Measurements from ENCODE around the gene LMX1A. TPM values are rescaled to one million over a fixed set of nuclear protein-coding genes. Genes with fewer than 3 reads are reported as not detected.
A peak's percentile ranks its signal among the peaks of the same experiment; 100 is the strongest.

Gene LMX1A
- total and polyA plus RNA-seq, 4 experiments from 2014 or later = not detected

GRCh38 chr1:165179306-165179705 is 177.2 kb downstream of the LMX1A start:
- Mint-ChIP-seq H3K4me3 (no peak overlapping the region), H3K4me1 (no peaks in the 10 kb centered on the region), H3K9me3 (peaks cover 5 to 25% (median 11%) of the 10 kb centered on the region in 8 donors), H3K27ac (no peak overlapping the region), H3K27me3 (peaks cover 0 to 1% of the 10 kb centered on the region in 2 donors), H3K36me3 (no peaks in the 10 kb centered on the region)
- intact Hi-C loops (cut with micrococcal nuclease) = no loop called here
- Histone ChIP-seq H3K9me3 (ENCODE audit: control insufficient read depth in 1 of 2, low read length in 2 of 2) (no peaks in the 10 kb centered on the region), H3K27ac (ENCODE audit: low read depth, low read length) (no peak overlapping the region), H3K4me3 (ENCODE audit: low read length in 2 of 2) (no peak overlapping the region), H3K4me1 (ENCODE audit: insufficient read depth, low read length) (no peaks in the 10 kb centered on the region), H3K36me3 (ENCODE audit: insufficient read depth, low read length) (no peaks in the 10 kb centered on the region), H3K27me3 (ENCODE audit: insufficient read depth, low read length) (no peaks in the 10 kb centered on the region)
- POLR2A ChIA-PET (ENCODE audit: partially characterized antibody) = no interaction called here
- CTCF ChIA-PET (ENCODE audit: partially characterized antibody) = interaction anchor here (1.0 kb wide), 1 partner anchor 16 kb away, joined by 3 read pairs; no protein-coding TSS in a partner anchor
- no peak for DNase-seq

GRCh38 chr1:165174491-165174890 is 182.0 kb downstream of the LMX1A start:
- Histone ChIP-seq H3K27ac (ENCODE audit: low read depth, low read length) (no peak overlapping the region), H3K4me3 (ENCODE audit: low read length in 2 of 2) (no peak overlapping the region), H3K9me3 (ENCODE audit: control insufficient read depth in 1 of 2, low read length in 2 of 2) (no peaks in the 10 kb centered on the region), H3K4me1 (ENCODE audit: insufficient read depth, low read length) (no peaks in the 10 kb centered on the region), H3K36me3 (ENCODE audit: insufficient read depth, low read length) (no peaks in the 10 kb centered on the region), H3K27me3 (ENCODE audit: insufficient read depth, low read length) (no peaks in the 10 kb centered on the region)
- H3K9me3 Mint-ChIP-seq = peaks cover 0 to 5% (median 0%) of the 10 kb centered on the region in 8 donors
- peaks cover 4 to 5% of the 10 kb centered on the region in 2 donors for H3K27me3 Mint-ChIP-seq
- ChIA-PET POLR2A (ENCODE audit: partially characterized antibody) (no interaction called here), CTCF (ENCODE audit: partially characterized antibody) (no interaction called here)
- H3K27ac Mint-ChIP-seq = no peak overlapping the region
- no peak for DNase-seq
- no peaks in the 10 kb centered on the region for H3K4me1 Mint-ChIP-seq
- intact Hi-C loops (cut with micrococcal nuclease) = no loop called here
- H3K36me3 Mint-ChIP-seq = no peaks in the 10 kb centered on the region
- H3K4me3 Mint-ChIP-seq = no peak overlapping the region

GRCh38 chr1:165173818-165174217 is 182.7 kb downstream of the LMX1A start:
- intact Hi-C loops (cut with micrococcal nuclease) = no loop called here
- peak overlapping the region in 1 of 7 donors; percentile 70 for H3K27ac Mint-ChIP-seq
- CTCF ChIA-PET (ENCODE audit: partially characterized antibody) = no interaction called here
- H3K4me1 Mint-ChIP-seq = no peaks in the 10 kb centered on the region
- H3K36me3 Mint-ChIP-seq = no peaks in the 10 kb centered on the region
- peaks cover 0 to 5% (median 0%) of the 10 kb centered on the region in 8 donors for H3K9me3 Mint-ChIP-seq
- Histone ChIP-seq H3K27me3 (ENCODE audit: insufficient read depth, low read length) (no peaks in the 10 kb centered on the region), H3K4me3 (ENCODE audit: low read length in 2 of 2) (no peak overlapping the region), H3K4me1 (ENCODE audit: insufficient read depth, low read length) (no peaks in the 10 kb centered on the region), H3K9me3 (ENCODE audit: control insufficient read depth in 1 of 2, low read length in 2 of 2) (no peaks in the 10 kb centered on the region), H3K36me3 (ENCODE audit: insufficient read depth, low read length) (no peaks in the 10 kb centered on the region), H3K27ac (ENCODE audit: low read depth, low read length) (no peak overlapping the region)
- POLR2A ChIA-PET (ENCODE audit: partially characterized antibody) = no interaction called here
- DNase-seq = no peak
- H3K27me3 Mint-ChIP-seq = peaks cover 4 to 5% of the 10 kb centered on the region in 2 donors
- H3K4me3 Mint-ChIP-seq = no peak overlapping the region

- DNase-seq = no peak
- intact Hi-C loops (cut with micrococcal nuclease) = no loop called here
- ChIA-PET CTCF (ENCODE audit: partially characterized antibody) (interaction anchor here (1.1 kb wide), 1 partner anchor 14 kb away, joined by 3 read pairs; no protein-coding TSS in a partner anchor), POLR2A (ENCODE audit: partially characterized antibody) (no interaction called here)
- Histone ChIP-seq H3K4me1 (ENCODE audit: insufficient read depth, low read length) (no peaks in the 10 kb centered on the region), H3K4me3 (ENCODE audit: low read length in 2 of 2) (no peak overlapping the region), H3K36me3 (ENCODE audit: insufficient read depth, low read length) (no peaks in the 10 kb centered on the region), H3K27me3 (ENCODE audit: insufficient read depth, low read length) (no peaks in the 10 kb centered on the region), H3K27ac (ENCODE audit: low read depth, low read length) (no peak overlapping the region), H3K9me3 (ENCODE audit: control insufficient read depth in 1 of 2, low read length in 2 of 2) (no peaks in the 10 kb centered on the region)
- H3K36me3 Mint-ChIP-seq = no peaks in the 10 kb centered on the region
- no peaks in the 10 kb centered on the region for H3K4me1 Mint-ChIP-seq
- H3K4me3 Mint-ChIP-seq = no peak overlapping the region
- peak overlapping the region in 1 of 7 donors; percentile 70 for H3K27ac Mint-ChIP-seq
- H3K27me3 Mint-ChIP-seq = peaks cover 4 to 7% of the 10 kb centered on the region in 2 donors
- H3K9me3 Mint-ChIP-seq = peaks cover 0 to 6% (median 1%) of the 10 kb centered on the region in 8 donors
Observed at GRCh38 chr1:165173409-165173808, 183.1 kb downstream of the LMX1A start.

- H3K4me3 ChIP-seq (ENCODE audit: low read length in 2 of 2) = no peak overlapping the region
Observed at GRCh38 chr1:165172666-165173065, 183.8 kb downstream of the LMX1A start.

GRCh38 chr1:165169729-165170128 is 186.8 kb downstream of the LMX1A start:
- H3K27ac Mint-ChIP-seq = no peak overlapping the region
- no peaks in the 10 kb centered on the region for H3K36me3 ChIP-seq (ENCODE audit: insufficient read depth, low read length)
- ChIA-PET CTCF (ENCODE audit: partially characterized antibody) (no interaction called here), POLR2A (ENCODE audit: partially characterized antibody) (no interaction called here)
- no peak for DNase-seq
- no peak overlapping the region for H3K27ac ChIP-seq (ENCODE audit: low read depth, low read length)
- peaks cover 0 to 6% (median 0%) of the 10 kb centered on the region in 8 donors for H3K9me3 Mint-ChIP-seq
- H3K4me1 Mint-ChIP-seq = no peaks in the 10 kb centered on the region
- no peak overlapping the region for H3K4me3 Mint-ChIP-seq
- H3K27me3 Mint-ChIP-seq = peaks cover 4 to 9% of the 10 kb centered on the region in 2 donors
- no peak overlapping the region for H3K4me3 ChIP-seq (ENCODE audit: low read length in 2 of 2)
- no peaks in the 10 kb centered on the region for H3K9me3 ChIP-seq (ENCODE audit: control insufficient read depth in 1 of 2, low read length in 2 of 2)
- H3K36me3 Mint-ChIP-seq = no peaks in the 10 kb centered on the region
- intact Hi-C loops (cut with micrococcal nuclease) = no loop called here
- no peaks in the 10 kb centered on the region for H3K4me1 ChIP-seq (ENCODE audit: insufficient read depth, low read length)
- H3K27me3 ChIP-seq (ENCODE audit: insufficient read depth, low read length) = no peaks in the 10 kb centered on the region

More at GRCh38 chr1:165172666-165173065, 183.8 kb downstream of the LMX1A start:
- Histone ChIP-seq H3K9me3 (ENCODE audit: control insufficient read depth in 1 of 2, low read length in 2 of 2) (no peaks in the 10 kb centered on the region), H3K27me3 (ENCODE audit: insufficient read depth, low read length) (no peaks in the 10 kb centered on the region), H3K36me3 (ENCODE audit: insufficient read depth, low read length) (no peaks in the 10 kb centered on the region), H3K4me1 (ENCODE audit: insufficient read depth, low read length) (no peaks in the 10 kb centered on the region), H3K27ac (ENCODE audit: low read depth, low read length) (no peak overlapping the region)
- peaks cover 4 to 9% of the 10 kb centered on the region in 2 donors for H3K27me3 Mint-ChIP-seq
- no peak overlapping the region for H3K4me3 Mint-ChIP-seq
- no peak overlapping the region for H3K27ac Mint-ChIP-seq
- intact Hi-C loops (cut with micrococcal nuclease) = no loop called here
- no peaks in the 10 kb centered on the region for H3K36me3 Mint-ChIP-seq
- H3K9me3 Mint-ChIP-seq = peaks cover 0 to 6% (median 1%) of the 10 kb centered on the region in 8 donors
- CTCF ChIA-PET (ENCODE audit: partially characterized antibody) = interaction anchor here (1.1 kb wide), 1 partner anchor 14 kb away, joined by 3 read pairs; no protein-coding TSS in a partner anchor
- DNase-seq = no peak
- H3K4me1 Mint-ChIP-seq = no peaks in the 10 kb centered on the region
- POLR2A ChIA-PET (ENCODE audit: partially characterized antibody) = no interaction called here

GRCh38 chr1:165169028-165169427 is 187.5 kb downstream of the LMX1A start:
- Histone ChIP-seq H3K36me3 (ENCODE audit: insufficient read depth, low read length) (no peaks in the 10 kb centered on the region), H3K27me3 (ENCODE audit: insufficient read depth, low read length) (no peaks in the 10 kb centered on the region), H3K4me3 (ENCODE audit: low read length in 2 of 2) (no peak overlapping the region), H3K9me3 (ENCODE audit: control insufficient read depth in 1 of 2, low read length in 2 of 2) (no peaks in the 10 kb centered on the region), H3K27ac (ENCODE audit: low read depth, low read length) (no peak overlapping the region), H3K4me1 (ENCODE audit: insufficient read depth, low read length) (no peaks in the 10 kb centered on the region)
- Mint-ChIP-seq H3K27ac (no peak overlapping the region), H3K27me3 (peaks cover 2 to 9% of the 10 kb centered on the region in 2 donors), H3K4me3 (no peak overlapping the region), H3K36me3 (no peaks in the 10 kb centered on the region), H3K4me1 (no peaks in the 10 kb centered on the region), H3K9me3 (peaks cover 0 to 6% (median 0%) of the 10 kb centered on the region in 8 donors)
- DNase-seq = no peak
- intact Hi-C loops (cut with micrococcal nuclease) = no loop called here
- CTCF ChIA-PET (ENCODE audit: partially characterized antibody) = no interaction called here
- POLR2A ChIA-PET (ENCODE audit: partially characterized antibody) = no interaction called here

- H3K27me3 Mint-ChIP-seq = peaks cover 2 to 9% of the 10 kb centered on the region in 2 donors
- no peaks in the 10 kb centered on the region for H3K36me3 Mint-ChIP-seq
- intact Hi-C loops (cut with micrococcal nuclease) = no loop called here
- Histone ChIP-seq H3K9me3 (ENCODE audit: control insufficient read depth in 1 of 2, low read length in 2 of 2) (no peaks in the 10 kb centered on the region), H3K27ac (ENCODE audit: low read depth, low read length) (no peak overlapping the region), H3K36me3 (ENCODE audit: insufficient read depth, low read length) (no peaks in the 10 kb centered on the region), H3K27me3 (ENCODE audit: insufficient read depth, low read length) (no peaks in the 10 kb centered on the region), H3K4me1 (ENCODE audit: insufficient read depth, low read length) (no peaks in the 10 kb centered on the region), H3K4me3 (ENCODE audit: low read length in 2 of 2) (no peak overlapping the region)
- no peaks in the 10 kb centered on the region for H3K4me1 Mint-ChIP-seq
- peaks cover 0 to 6% (median 0%) of the 10 kb centered on the region in 8 donors for H3K9me3 Mint-ChIP-seq
- ChIA-PET CTCF (ENCODE audit: partially characterized antibody) (no interaction called here), POLR2A (ENCODE audit: partially characterized antibody) (no interaction called here)
- no peak for DNase-seq
- no peak overlapping the region for H3K27ac Mint-ChIP-seq
- H3K4me3 Mint-ChIP-seq = no peak overlapping the region
Observed at GRCh38 chr1:165168467-165168866, 188.0 kb downstream of the LMX1A start.
